Cardiac muscle cell (in vitro differentiated cells and primary cell): Measurements from ENCODE around the gene B3GALT6. TPM values are rescaled to one million over a fixed set of nuclear protein-coding genes. Genes with fewer than 3 reads are reported as not detected.

ENCODE experiments used
- DNase-seq, 2 donors: peaks; one replicate each; pipeline versions ENCODE4 v3.0.0 to v3.0.0-alpha.2; 2010 to 2017; ENCODE audit warnings: low read depth in 1 of 2, low spot score in 1 of 2
- H3K27ac ChIP-seq: fragments of 200-600 bp; sonication (generic); 2 replicates; pipeline ENCODE4 v1.5.1; 2016
- H3K27me3 ChIP-seq: fragments of 200-600 bp; sonication (generic); 2 replicates; pipeline ENCODE4 v1.6.0; 2016; ENCODE audit warnings: control low read depth
- H3K36me3 ChIP-seq: fragments of 200-600 bp; sonication (generic); 2 replicates; pipeline ENCODE4 v1.5.1; 2016; ENCODE audit warnings: control low read depth
- H3K4me1 ChIP-seq: fragments of 200-600 bp; sonication (generic); 2 replicates; pipeline ENCODE4 v1.8.1; 2017; ENCODE audit warnings: low read depth, mild to moderate bottlenecking, mixed run types
- H3K4me3 ChIP-seq: fragments of 200-600 bp; sonication (generic); 2 replicates; pipeline ENCODE4 v1.5.1; 2016; ENCODE audit warnings: mild to moderate bottlenecking
- H3K9me3 ChIP-seq: fragments of 200-600 bp; sonication (generic); 2 replicates; pipeline ENCODE4 v1.5.1; 2017; ENCODE audit warnings: low read depth, mild to moderate bottlenecking, control low read depth
- CTCF ChIP-seq: IDR thresholded peaks from 2 replicates; pipeline ENCODE4 v1.5.1; 2012; ENCODE audit warnings: low read depth, mild to moderate bottlenecking, low read length
- polyA plus RNA-seq: library from polyadenylated mRNA; unstranded; fragments of >200 nt; fragmentation: Nextera tagmentation; extraction: Ambion mirVana; gene quantifications from 2 replicates; pipeline ENCODE4 v1.2.1, GENCODE V29; 2016
- total RNA-seq: library from RNA; depleted of rRNA; stranded (reverse); fragments of >200 nt; gene quantifications from 2 replicates; pipeline ENCODE4 v1.2.3, GENCODE V29; 2016

Gene B3GALT6
- total and polyA plus RNA-seq, 2 experiments from 2014 or later, result 56.8 to 58.9 TPM

GRCh38 chr1:1216770-1217620 is 15.0 kb upstream of the B3GALT6 start:
- Histone ChIP-seq H3K4me1 (no peaks in the 10 kb centered on the region), H3K27me3 (no peaks in the 10 kb centered on the region), H3K27ac (no peak overlapping the region), H3K9me3 (no peaks in the 10 kb centered on the region), H3K4me3 (no peak overlapping the region), H3K36me3 (peaks cover 16% of the 10 kb centered on the region)
- DNase-seq, result no peak
- no peak for TF ChIP-seq CTCF

GRCh38 chr1:1217621-1218523 is 14.2 kb upstream of the B3GALT6 start:
- no peaks in the 10 kb centered on the region for H3K4me1 ChIP-seq
- DNase-seq, result no peak
- no peak for TF ChIP-seq CTCF
- H3K36me3 ChIP-seq, result peaks cover 24% of the 10 kb centered on the region
- H3K27me3 ChIP-seq, result no peaks in the 10 kb centered on the region
- H3K9me3 ChIP-seq, result no peaks in the 10 kb centered on the region
- no peak overlapping the region for H3K4me3 ChIP-seq
- no peak overlapping the region for H3K27ac ChIP-seq

- Histone ChIP-seq H3K27ac (no peak overlapping the region), H3K4me1 (no peaks in the 10 kb centered on the region), H3K36me3 (peaks cover 31% of the 10 kb centered on the region), H3K4me3 (no peak overlapping the region), H3K9me3 (no peaks in the 10 kb centered on the region), H3K27me3 (no peaks in the 10 kb centered on the region)
- TF ChIP-seq CTCF, result no peak
- DNase-seq, result no peak
These were observed 13.4 kb upstream of the B3GALT6 start for GRCh38 chr1:1218524-1219200.

GRCh38 chr1:1219341-1219740 is 12.7 kb upstream of the B3GALT6 start:
- H3K4me3 ChIP-seq, result no peak overlapping the region
- H3K36me3 ChIP-seq, result peaks cover 33% of the 10 kb centered on the region
- H3K27ac ChIP-seq, result no peak overlapping the region
- DNase-seq, result no peak
- no peaks in the 10 kb centered on the region for H3K4me1 ChIP-seq
- TF ChIP-seq CTCF, result no peak
- H3K9me3 ChIP-seq, result no peaks in the 10 kb centered on the region
- H3K27me3 ChIP-seq, result no peaks in the 10 kb centered on the region

GRCh38 chr1:1220197-1220596 is 11.8 kb upstream of the B3GALT6 start:
- peaks cover 33% of the 10 kb centered on the region for H3K36me3 ChIP-seq

More at GRCh38 chr1:1220197-1220596, 11.8 kb upstream of the B3GALT6 start:
- Histone ChIP-seq H3K4me3 (no peak overlapping the region), H3K9me3 (no peaks in the 10 kb centered on the region), H3K27ac (no peak overlapping the region), H3K27me3 (no peaks in the 10 kb centered on the region), H3K4me1 (no peaks in the 10 kb centered on the region)
- DNase-seq, result no peak
- no peak for TF ChIP-seq CTCF
